Keratinocyte (primary cell): ENCODE results near the gene NIT2. TPM values are rescaled to one million over a fixed set of nuclear protein-coding genes. Genes with fewer than 3 reads are reported as not detected.

Source experiments
- DNase-seq: peaks from one replicate; pipeline ENCODE4 v3.0.0-alpha.2; 2011; ENCODE audit warnings: low read depth, missing footprints, low spot score
- FAIRE-seq: peaks from 2 replicates; lab custom pipeline; 2011; peaks lifted over from hg19 to GRCh38; lab: Jason Lieb, UNC
- H2AFZ ChIP-seq: 2 replicates; pipeline ENCODE4 v1.6.0; 2012; ENCODE audit warnings: low read length, control low read depth, inconsistent platforms; ENCODE audit not compliant: control insufficient read depth
- H3K27ac ChIP-seq: 2 replicates; pipeline ENCODE4 v1.5.1; 2011; ENCODE audit warnings: low read length; ENCODE audit not compliant: control insufficient read depth, insufficient read depth
- H3K27me3 ChIP-seq: 3 replicates; pipeline ENCODE4 v1.6.0; 2011; ENCODE audit warnings: low read length; ENCODE audit not compliant: control insufficient read depth, insufficient read depth; ENCODE audit errors: extremely low read depth
- H3K36me3 ChIP-seq, 2 experiments: 2 replicates in 1 of 2; 3 replicates in 1 of 2; pipeline ENCODE4 v1.5.1; 2011; ENCODE audit warnings: low read length in 2 of 2, mild to moderate bottlenecking in 1 of 2; ENCODE audit not compliant: control insufficient read depth in 2 of 2, insufficient read depth in 2 of 2; ENCODE audit errors: extremely low read depth in 1 of 2
- H3K4me1 ChIP-seq: 3 replicates; pipeline ENCODE4 v1.5.1; 2011; ENCODE audit warnings: low read length; ENCODE audit not compliant: control insufficient read depth, insufficient read depth; ENCODE audit errors: extremely low read depth
- H3K4me2 ChIP-seq: 3 replicates; pipeline ENCODE4 v1.6.0; 2011; ENCODE audit warnings: low read depth, low read length; ENCODE audit not compliant: control insufficient read depth, insufficient read depth; ENCODE audit errors: extremely low read depth
- H3K4me3 ChIP-seq, 3 experiments: fragments of 200-600 bp in 1 of 3; sonication (generic) in 1 of 3; 2 replicates in 2 of 3; 3 replicates in 1 of 3; pipeline ENCODE4 v1.5.1; 2011 to 2016; ENCODE audit warnings: low read length in 3 of 3, mild to moderate bottlenecking in 3 of 3, control low read depth in 2 of 3, inconsistent platforms in 1 of 3, low read depth in 1 of 3, mixed read lengths in 1 of 3, mixed run types in 1 of 3, moderate library complexity in 1 of 3; ENCODE audit not compliant: control insufficient read depth in 2 of 3, insufficient read depth in 2 of 3; ENCODE audit errors: extremely low read depth in 1 of 3
- H3K79me2 ChIP-seq: 2 replicates; pipeline ENCODE4 v1.6.0; 2012; ENCODE audit warnings: low read length; ENCODE audit not compliant: control insufficient read depth, insufficient read depth
- H3K9ac ChIP-seq: 3 replicates; pipeline ENCODE4 v1.6.0; 2011; ENCODE audit warnings: low read length; ENCODE audit not compliant: control insufficient read depth, insufficient read depth; ENCODE audit errors: extremely low read depth
- H3K9me1 ChIP-seq: 3 replicates; pipeline ENCODE4 v1.6.0; 2011; ENCODE audit warnings: low read length; ENCODE audit not compliant: control insufficient read depth, insufficient read depth; ENCODE audit errors: extremely low read depth
- H3K9me3 ChIP-seq: 2 replicates; pipeline ENCODE4 v1.5.1; 2012; ENCODE audit warnings: low read depth, low read length; ENCODE audit not compliant: control insufficient read depth
- H4K20me1 ChIP-seq: 3 replicates; pipeline ENCODE4 v1.6.0; 2011; ENCODE audit warnings: low read length; ENCODE audit not compliant: control insufficient read depth, insufficient read depth; ENCODE audit errors: extremely low read depth
- CTCF ChIP-seq, 3 experiments: IDR thresholded peaks in 1 of 3; conservative IDR thresholded peaks in 1 of 3; optimal IDR thresholded peaks in 1 of 3; 2 replicates in 2 of 3; 3 replicates in 1 of 3; pipeline versions ENCODE3 to v1.5.1; 2011; ENCODE audit warnings: low read length in 3 of 3, mild to moderate bottlenecking in 3 of 3, moderate library complexity in 2 of 3, control low read depth in 1 of 3, inconsistent platforms in 1 of 3; ENCODE audit not compliant: insufficient read depth in 2 of 3; ENCODE audit errors: extremely low read depth in 1 of 3
- EZH2 ChIP-seq: IDR thresholded peaks from one replicate; pipeline ENCODE4 v1.6.1; 2012; ENCODE audit warnings: inconsistent platforms, mild to moderate bottlenecking, low read length, moderate library complexity
- dilution Hi-C: fragments of 300-500 bp; cut with MboI; formaldehyde crosslinking; loops from one replicate; pipeline ENCODE4 v1.7.0; 2020; ENCODE audit warnings: low sequenced_read_pairs; ENCODE audit not compliant: extremely low pct_ligation_motif_present
- polyA plus RNA-seq, 5 experiments: library from polyadenylated mRNA; depleted of rRNA in 3 of 5; stranded (reverse) in 3 of 5; stranded (forward) in 1 of 5; unstranded in 1 of 5; fragments of >200 nt; gene quantifications; 1 replicate in 1 of 5; 2 replicates in 3 of 5; 3 replicates in 1 of 5; pipeline versions ENCODE4 v1.2.1 to v1.2.3, GENCODE V29; 2011 to 2012; ENCODE audit warnings: missing spikeins in 2 of 5, low read depth in 1 of 5, low replicate concordance in 1 of 5

Gene NIT2
- polyA plus RNA-seq, 1 donor (not counting 4 experiments of a cell fraction or from before 2014, with no cell fraction given) = 118 TPM

DNA sequence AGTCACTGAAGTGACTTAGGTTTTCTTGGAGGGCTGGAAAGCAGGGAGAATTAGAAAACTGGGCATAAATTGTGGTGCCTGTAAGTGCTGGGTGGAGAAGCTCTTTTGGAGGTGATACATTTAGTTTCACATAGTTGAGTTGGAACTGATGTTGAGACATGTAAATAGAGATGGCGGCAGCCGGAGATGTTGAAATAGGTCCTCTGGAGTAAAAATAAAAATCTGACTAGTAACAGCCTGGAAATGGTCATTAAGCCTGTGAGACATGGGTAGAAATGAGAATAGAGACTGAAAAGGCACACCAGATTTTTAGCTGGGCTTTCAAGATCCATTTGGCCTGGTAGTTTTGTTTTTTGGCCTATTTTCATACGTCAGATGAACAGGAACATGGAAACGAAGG, 2.9 kb upstream of the NIT2 start:
- no peak overlapping the region for H3K27ac ChIP-seq
- H3K4me1 ChIP-seq = peaks cover 13% of the 10 kb centered on the region
- H2AFZ ChIP-seq = no peak overlapping the region
- H4K20me1 ChIP-seq = no peaks in the 10 kb centered on the region
- H3K4me2 ChIP-seq = no peak overlapping the region
- H3K9ac ChIP-seq = no peak overlapping the region
- TF ChIP-seq CTCF (optimal IDR thresholded peaks at IDR 0.05 in 1 of 3, IDR thresholded peaks at IDR 0.05 in 1 of 3, conservative IDR thresholded peaks at IDR 0.05 in 1 of 3; ENCODE audit: extremely low read depth in 1 of 3, insufficient read depth in 2 of 3, low read length in 3 of 3) = no peak
- TF ChIP-seq EZH2 = no peak
- H3K4me3 ChIP-seq = no peak overlapping the region
- no peaks in the 10 kb centered on the region for H3K9me3 ChIP-seq
- H3K36me3 ChIP-seq = peaks cover 0 to 2% of the 10 kb centered on the region in 2 experiments
- FAIRE-seq (no peak), DNase-seq (no peak)
- dilution Hi-C loops = no loop called here
- peaks cover 16% of the 10 kb centered on the region for H3K79me2 ChIP-seq
- H3K27me3 ChIP-seq = no peaks in the 10 kb centered on the region
- no peaks in the 10 kb centered on the region for H3K9me1 ChIP-seq

- no peak for TF ChIP-seq EZH2
- no peak for TF ChIP-seq CTCF (optimal IDR thresholded peaks at IDR 0.05 in 1 of 3, IDR thresholded peaks at IDR 0.05 in 1 of 3, conservative IDR thresholded peaks at IDR 0.05 in 1 of 3; ENCODE audit: extremely low read depth in 1 of 3, insufficient read depth in 2 of 3, low read length in 3 of 3)
- FAIRE-seq = no peak
- dilution Hi-C loops = no loop called here
- no peaks in the 10 kb centered on the region for H4K20me1 ChIP-seq
- H3K4me1 ChIP-seq = peaks cover 13% of the 10 kb centered on the region
- no peaks in the 10 kb centered on the region for H3K9me3 ChIP-seq
- no peaks in the 10 kb centered on the region for H3K27me3 ChIP-seq
- H3K4me2 ChIP-seq = no peak overlapping the region
- peaks cover 17% of the 10 kb centered on the region for H3K79me2 ChIP-seq
- H3K27ac ChIP-seq = no peak overlapping the region
- no peak overlapping the region for H2AFZ ChIP-seq
- H3K4me3 ChIP-seq = no peak overlapping the region
- no peak for DNase-seq
- no peaks in the 10 kb centered on the region for H3K36me3 ChIP-seq
- H3K9me1 ChIP-seq = no peaks in the 10 kb centered on the region
- H3K9ac ChIP-seq = no peak overlapping the region
These were observed 1.5 kb upstream of the NIT2 start for GRCh38 chr3:100333051-100333450.
